NCI-H510A (cell line): ENCODE data around the gene PGM2L1.
"Not testable (repeated sequence)": the region's sequence is repeated elsewhere in the genome, so short reads cannot be mapped to it uniquely, and the experiment has no call there.

Source experiments
- DNase-seq: peaks from one replicate; lab custom pipeline; 2025; lab: John Stamatoyannopoulos, UW

Gene PGM2L1

DNA sequence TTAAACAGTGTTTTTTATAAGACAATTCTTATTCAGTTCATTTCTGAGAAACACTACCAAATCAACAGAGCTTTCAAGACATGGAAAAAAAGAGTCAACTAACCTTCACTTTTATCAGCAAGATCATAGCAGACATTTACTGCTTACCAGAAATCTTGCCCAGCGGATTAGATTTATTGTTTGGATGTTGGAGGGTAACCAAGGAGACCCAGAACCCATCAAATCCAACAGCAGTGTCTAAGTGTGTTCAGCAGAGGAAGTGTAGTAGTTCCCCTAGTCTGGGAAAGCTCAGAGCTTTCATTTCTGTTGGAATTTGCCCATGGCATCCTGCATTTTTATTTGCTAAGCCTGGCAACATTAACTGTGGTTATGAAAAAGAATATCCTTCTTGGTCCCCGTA, 2.4 kb upstream of the PGM2L1 start:
- no peak for DNase-seq

DNA sequence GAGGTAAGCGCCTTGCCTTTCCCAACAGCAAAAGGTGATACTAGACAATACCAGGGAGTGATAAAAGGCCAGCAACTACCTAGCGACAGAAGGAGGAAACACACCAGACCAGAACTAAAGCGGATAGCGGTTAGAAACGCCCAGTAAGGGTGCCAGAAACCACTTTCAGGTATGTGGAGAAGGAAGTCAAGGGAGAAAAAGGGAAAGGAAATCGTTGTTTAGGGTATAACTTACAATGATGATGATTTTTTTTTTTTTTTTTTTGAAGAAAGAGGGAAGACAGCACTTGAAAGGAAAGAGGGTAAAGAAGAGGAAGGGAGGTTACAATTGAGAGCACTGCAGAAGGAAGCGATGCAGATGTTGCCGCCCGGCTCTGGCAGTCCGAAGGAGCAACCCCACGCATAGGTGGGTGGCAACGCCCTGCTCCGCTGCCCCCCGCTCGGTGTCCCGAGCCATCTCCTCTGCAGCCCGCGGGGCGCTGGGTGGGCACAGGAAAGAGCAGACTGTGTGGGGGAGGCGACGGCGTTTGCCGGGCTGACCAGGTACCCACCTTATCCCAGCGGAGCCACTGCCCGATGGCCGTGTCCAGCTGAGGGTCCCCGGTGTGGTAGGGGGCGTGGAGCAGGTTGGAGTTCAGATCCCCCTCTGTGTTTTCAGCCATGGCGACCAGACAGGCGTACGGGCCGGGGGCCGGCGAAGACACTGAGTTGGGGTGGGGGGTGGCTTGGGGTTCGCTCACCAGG, 561 bp downstream of the PGM2L1 start:
- DNase-seq = peak; percentile 28

DNA sequence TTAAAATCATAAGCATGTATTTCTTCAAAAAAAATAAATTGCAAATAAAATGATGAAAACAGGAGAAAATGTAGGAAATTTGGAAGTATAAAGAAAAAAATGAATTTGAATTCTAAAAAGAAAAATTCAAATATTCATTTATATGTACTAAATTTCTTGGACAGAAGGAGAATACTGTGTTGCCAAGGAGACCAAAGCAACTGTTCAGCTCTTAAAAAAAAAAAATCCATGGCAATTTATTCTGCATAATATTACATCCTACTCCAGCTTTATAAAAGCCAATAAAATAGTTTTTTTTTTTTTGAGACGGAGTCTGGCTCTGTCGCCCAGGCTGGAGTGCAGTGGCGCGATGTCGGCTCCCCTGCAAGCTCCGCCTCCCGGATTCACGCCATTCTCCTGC, 6.0 kb downstream of the PGM2L1 start:
- DNase-seq = no peak

DNA sequence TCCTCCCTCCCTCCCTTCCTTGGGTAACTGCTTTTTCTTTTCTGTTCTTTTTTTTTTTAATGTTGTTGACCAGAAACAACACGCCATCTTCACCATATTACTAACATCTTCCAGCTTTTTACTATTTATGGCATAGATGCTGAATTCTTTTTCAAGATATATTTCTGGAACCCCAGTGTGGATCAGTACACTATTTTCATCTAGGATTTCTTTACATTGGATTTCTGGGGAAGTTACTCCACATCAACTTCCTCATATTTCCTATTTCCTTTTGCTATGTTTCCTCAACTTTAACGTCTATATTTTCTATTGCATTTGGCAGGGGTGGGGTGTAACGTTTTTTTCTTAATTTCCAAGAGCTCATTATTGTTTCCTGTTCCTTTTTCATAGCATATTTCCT, 7.0 kb downstream of the PGM2L1 start:
- no peak for DNase-seq

DNA sequence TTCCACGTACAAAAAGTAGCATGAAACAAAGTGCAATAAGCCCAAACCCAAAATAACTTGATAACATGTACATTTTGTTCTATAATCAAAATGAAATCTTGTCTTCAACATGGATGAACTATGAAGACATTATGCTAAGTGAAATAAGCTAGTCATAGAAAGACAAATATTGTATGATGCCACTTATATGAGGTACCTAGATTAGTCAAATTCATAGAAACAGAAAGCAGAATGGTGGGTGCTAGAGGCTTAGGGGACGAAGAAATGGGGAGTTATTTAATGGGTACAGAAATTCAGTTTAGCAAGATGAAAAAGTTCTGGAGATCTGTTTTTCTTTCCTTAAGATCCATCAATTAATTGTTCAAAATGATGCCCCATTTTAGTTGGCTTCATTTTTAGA, 7.5 kb downstream of the PGM2L1 start:
- DNase-seq = no peak

DNA sequence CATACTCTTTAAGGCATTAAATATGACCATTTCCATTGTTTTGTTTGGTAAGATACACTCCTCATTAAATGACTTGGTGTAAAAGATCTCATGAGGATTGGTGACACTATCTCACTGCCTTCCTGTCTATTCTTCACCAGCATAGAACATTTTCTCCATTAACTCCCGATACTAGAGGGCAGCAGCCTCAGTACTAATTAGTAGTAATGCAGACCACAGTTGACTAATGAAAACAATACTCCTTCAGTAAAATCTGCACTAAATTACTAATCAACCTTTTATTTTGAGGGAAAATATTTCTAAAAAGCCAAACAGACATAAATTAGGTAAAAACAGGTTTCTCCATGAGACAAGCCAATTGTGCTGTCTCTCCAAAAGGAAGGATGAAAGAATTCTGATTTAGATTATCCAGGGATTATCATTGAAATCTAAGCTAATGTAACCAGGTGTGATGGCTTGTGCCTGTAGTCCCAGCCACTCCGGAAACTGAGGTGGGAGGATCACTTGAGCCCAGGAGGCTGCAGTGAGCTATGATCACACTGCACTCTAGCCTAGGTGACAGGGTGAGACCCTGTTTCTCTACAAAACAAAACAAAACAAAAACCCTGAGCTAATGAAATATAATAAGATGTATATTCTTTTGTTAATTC, 9.4 kb downstream of the PGM2L1 start:
- peak; percentile 25 for DNase-seq

DNA sequence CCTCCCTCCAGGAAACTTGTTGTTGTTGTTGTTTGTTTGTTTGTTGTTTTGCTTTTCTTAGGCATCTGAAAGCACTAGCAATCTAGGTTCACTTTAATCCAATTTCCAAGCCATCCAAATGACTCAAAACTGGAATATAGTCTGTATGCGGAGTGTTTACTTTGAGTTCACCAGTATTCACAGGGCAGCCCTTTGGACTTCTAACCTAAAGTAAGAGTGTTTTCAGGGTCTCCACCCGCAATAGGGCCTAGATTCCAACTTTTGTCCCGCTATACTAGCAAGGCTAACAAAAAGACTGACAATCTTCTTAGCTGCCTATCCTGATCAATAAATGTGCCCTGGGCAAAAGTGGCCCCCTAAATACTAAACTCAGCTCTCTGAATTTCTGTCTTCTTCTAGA, 13.6 kb downstream of the PGM2L1 start:
- DNase-seq = no peak

DNA sequence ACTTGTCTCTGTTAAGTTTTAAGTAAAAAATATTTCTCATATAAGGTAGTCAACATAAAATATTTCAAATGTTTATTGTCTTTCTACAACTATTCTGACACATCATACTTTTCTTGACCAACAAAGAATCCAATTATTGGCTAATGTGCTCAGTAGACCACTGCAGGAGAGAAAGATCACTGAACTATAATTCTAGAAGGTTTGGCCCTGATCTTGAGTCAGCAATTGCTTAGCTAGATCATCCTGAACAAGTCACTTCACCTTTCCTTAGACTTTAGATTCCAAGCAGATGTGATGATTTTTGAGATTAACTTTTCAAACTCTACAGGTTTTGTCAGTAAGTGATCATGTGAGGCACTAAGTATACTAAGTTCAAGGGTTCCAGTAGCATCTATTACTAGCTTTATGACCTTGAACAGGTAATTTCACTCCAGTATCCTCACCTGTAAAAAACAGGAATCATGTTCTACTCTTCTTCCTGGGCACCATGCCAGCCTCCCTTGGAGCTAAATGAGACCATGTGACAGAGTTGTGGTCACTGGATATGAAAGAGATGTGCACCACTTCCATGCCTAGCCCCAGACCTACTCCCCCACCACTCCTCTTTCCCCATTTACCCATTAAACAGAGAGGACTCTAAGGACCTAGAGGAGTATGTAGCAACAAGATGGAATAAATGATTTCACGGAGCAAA, 17.3 kb downstream of the PGM2L1 start:
- peak; percentile 91 for DNase-seq

DNA sequence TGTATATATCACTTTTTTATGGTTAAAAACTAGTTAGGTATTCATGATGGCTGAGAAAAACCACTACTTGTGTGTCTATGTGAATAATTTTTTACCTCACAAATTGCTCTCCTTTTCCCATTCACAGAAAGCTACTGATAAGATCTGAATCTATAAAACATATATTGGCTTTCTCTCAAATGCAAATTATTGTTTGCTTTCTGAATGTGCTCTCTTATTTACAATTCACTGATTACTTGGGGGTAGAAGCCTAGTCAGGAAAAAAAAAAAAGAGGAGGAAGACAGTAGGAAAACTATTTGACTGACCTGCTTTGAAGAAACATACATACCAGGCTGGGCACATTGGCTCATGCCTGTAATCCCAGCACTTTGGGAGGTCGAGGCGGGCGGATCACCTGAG, 20.5 kb downstream of the PGM2L1 start:
- no peak for DNase-seq

DNA sequence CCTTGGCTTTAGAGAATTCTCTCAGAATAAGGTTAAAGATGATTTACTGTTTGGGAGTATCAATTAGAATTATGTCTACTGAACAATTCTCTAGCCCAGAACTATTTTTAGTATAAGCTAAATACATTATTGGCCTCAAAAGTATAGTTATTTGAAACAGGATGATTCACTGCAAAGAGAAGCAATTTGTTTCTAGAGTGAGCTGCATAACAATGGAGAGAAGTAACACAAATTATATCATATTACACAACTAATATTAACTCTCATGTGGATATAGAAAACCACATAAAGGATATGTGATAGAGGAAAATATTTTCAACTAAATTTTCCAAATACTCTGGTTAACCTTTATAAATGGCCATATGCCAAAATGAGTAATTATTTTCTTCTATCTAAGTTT, 24.9 kb downstream of the PGM2L1 start:
- DNase-seq = no peak

DNA sequence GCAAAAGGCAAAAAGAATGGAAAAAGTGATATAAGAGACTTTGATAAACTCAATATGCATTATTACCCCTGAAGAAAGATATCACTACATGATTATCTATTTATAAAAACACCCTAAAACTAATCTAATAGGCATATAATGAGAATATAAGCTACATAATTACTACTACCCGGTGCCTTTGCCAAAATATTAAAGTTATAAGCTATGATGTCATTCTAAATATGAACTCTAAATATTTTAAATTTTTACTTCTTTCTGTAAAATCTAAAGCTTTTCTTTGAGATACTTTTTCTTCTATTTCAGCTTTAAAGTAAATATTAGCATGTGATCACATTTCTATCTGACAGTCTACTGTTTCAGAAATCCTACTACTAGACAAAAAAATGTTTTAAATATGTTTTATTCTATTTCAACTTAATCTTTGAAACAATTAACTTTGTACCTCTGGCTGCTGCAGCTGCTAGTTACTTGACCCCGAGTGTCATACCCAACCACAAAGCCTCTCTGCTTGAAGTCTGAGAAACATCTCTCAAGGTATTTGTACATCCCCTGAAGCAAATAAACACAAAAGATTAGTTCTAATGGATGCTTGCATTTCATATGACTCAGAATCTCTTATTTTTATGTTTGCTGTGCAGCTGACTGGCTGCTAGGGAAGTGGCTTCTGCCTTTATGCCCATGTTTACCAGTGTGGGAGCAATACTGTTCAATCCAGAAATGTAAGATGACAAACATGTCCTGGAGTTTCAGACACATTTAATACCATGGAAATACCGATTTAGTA, 26.8 kb downstream of the PGM2L1 start:
- DNase-seq = no peak

DNA sequence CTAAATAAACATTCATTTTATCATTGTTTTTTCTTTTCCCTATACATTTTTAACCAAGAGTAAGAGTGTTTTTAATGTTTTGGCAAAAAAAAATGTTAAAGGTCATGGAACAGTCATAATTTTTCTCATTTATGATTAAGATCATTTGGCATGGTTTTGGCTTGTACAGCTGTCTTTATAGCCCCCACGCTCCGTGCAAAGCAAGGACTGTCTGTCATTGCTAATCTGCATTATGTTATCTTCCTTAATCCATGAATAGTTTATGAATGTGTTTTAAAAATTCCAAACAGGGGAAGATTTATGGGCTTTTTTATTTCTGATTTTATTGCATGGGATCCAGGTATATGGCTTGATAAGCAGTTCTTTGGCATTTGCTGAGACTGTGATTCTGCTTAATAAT, 28.1 kb downstream of the PGM2L1 start:
- no peak for DNase-seq

DNA sequence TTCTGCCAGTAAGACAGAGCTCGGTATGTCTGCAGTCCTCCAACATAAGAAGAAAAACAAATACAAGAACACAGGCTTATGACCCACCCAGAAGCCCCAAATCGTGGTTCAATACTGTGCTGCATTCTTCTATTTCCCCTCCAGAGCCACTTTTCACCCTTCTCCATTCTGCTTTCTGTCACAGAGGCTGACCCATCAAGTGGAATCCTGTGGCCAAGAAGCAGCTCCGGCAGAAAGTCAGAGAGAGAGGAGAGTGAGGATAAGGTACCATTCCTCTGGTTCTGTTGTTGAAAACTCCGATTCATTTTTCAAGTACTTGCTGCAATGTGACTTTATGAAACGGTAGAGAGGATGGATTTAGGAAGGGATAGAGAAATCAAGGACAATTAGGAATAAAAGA, 30.4 kb downstream of the PGM2L1 start:
- DNase-seq = no peak

DNA sequence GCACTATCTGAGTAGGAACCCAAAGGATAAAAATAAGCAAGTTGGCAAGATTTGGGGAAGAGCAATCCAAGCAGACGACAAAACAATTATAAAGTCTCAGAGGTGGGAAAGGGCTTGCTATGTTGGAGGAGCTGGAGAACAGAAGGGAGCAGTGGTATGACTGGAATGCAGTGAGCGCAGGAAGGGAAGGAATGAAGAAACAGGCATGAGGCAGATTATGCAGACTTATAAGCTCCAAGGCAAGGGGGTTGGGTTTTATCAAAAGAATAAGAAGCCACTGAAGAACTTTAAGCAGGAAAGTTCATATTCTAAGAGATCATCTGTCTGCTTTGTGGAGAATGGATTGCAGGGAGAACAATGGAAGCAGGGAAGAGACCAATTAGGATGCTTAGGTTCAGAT, 31.7 kb downstream of the PGM2L1 start:
- DNase-seq = no peak

DNA sequence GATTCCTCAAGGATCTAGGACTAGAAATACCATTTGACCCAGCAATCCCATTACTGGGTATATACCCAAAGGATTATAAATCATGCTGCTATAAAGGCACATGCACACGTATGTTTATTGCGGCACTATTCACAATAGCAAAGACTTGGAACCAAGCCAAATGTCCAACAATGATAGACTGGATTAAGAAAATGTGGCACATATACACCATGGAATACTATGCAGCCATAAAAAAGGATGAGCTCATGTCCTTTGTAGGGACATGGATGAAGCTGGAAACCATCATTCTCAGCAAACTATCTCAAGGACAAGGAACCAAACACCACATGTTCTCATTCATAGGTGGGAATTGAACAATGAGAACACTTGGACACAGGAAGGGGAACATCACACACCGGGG, 32.4 kb downstream of the PGM2L1 start:
- DNase-seq = not testable (repeated sequence)

DNA sequence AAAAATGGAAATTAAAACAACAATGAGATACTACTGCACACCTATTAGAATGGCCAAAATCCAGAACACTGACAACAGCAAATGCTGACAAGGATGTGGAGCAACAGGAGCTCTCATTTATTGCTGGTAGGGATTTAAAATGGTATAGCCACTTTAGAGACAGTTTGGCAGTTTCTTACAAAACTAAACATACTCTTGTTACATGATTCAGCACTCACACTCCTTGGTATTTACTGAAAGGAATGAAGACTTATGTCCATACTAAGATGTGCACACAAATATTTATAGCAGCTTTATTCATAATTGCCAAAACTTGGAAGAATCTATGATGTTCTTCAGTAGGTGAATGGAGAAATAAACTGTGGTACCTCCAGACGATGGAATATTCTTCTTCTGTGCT, 40.8 kb downstream of the PGM2L1 start:
- no peak for DNase-seq

DNA sequence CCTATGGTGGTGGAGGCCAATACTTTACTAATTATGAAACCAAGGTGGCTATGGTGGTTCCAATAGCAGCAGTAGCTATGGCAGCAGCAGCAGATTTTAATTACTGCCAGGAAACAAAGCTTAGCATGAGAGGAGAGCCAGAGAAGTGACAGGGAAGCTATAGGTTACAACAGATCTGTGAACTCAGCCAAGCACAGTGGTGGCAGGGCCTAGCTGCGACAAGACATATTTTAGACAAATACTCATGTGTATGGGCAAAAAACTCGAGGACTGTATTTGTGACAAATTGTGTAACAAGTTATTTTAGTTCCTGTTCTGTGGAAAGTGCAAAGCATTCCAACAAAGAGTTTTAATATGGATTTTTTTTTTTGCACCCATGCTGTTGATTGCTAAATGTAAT, 42.6 kb downstream of the PGM2L1 start:
- DNase-seq = no peak

DNA sequence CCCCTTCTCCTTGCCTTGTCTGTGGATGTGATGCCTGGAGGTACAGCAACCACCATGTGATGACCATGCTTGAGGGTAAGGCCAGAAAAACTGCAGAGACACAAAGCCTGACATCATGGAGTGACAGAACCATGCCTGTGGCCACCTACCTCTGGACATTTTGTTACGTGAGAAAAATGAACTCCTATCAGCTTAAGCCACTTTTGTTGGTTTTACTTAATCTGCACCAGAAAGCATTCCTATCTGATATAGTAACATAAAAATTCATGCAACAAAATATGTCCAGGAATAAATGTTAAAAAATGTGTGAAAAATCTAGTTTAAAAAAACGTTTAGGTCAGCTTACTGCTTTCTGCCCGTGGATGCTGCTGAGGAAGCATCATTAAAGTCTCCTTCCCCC, 44.2 kb downstream of the PGM2L1 start:
- no peak for DNase-seq

DNA sequence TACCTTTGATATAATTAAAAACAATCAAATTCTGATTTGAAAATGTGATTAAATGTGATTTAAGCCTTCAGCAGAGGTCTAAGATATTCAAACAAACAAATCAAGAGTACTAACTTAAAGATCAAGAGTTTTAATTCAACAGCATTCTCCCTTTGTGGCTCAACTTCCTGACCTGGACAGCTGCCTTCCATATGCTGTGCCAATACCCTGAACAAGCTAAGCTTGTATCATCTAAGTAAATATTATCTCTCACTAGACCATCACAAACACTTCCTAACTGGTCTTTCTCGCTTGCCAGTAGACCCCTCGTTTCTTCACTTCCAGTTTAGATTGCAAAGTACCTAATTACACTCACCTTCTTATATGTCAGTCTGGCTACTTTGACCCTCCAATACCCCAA, 50.9 kb downstream of the PGM2L1 start:
- no peak for DNase-seq

DNA sequence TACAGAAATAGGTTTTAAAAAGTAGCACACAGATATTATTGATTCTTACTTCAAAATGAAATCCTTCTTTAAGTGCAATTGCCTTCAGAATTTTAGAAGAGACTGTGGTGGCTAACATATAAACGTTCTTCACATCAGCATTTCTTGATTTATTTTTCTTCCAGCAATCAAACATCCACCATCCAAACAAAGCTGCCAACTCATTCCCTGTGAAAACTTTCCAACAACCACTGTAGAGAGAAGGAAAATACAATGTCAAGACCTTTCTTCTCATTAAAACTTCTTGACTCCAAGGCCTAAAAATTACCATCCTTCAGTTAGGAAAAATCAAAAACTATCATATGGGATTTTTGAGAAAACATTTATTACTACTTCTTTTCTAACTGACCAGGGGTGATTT, 52.8 kb downstream of the PGM2L1 start:
- no peak for DNase-seq

DNA sequence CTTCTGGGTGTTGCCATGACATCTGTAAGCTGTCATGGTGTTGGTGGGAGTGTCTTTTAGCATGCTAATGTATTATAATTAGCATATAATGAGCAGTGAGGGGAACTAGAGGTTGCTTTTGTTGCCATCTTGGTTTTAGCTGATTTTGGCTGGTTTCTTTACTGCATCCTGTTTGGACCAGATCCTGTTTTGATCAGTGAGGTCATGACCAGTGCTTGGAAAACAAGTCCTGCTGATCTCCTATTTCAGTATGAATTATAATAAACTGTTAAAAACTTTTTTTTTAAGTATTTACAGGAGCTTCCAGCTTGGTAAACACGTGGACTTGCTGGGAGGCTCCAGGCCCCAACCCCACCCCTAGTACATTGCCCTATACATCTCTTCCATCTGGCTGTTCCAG, 56.3 kb downstream of the PGM2L1 start:
- no peak for DNase-seq

DNA sequence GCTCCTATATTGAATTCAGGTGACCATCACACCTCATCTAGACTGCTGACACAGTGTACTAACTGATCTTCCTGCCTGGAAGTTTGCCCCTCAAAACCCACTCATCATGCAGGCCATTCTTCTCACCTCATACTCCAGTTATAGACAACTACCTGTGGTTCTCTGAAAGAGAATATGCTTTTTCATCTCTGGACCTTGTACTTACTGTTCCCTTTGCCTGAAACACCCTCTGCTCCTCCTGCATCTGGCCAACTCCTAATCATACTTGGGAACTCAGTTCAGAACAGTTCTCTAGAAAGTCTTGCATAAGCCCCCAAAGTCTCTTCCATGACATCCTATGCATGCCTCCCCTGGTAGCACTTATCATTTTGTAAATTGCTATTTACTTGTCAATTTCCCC, 58.6 kb downstream of the PGM2L1 start:
- DNase-seq = no peak

DNA sequence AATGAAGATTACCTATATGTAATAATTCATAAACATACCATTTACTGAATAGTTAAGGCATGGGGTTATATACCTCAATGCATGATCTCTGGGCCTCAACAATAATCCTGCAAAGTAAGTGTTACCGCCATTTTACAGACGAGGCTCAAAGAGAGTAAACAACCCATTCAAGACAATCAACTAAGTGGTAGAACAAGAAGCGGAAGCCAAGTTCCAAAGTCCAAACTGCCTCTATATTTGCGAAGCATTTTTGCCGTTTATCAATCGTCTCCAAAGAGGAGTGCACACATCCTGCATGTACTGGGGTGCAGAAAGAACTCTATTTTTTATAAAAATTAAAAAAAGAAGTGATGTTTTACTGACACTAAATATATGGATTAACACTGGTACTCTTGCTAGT, 59.3 kb downstream of the PGM2L1 start:
- no peak for DNase-seq
